Stimulated activated naive CD4-positive, alpha-beta T cell (primary cell): ENCODE data around the gene PDGFRB.

Experiments
- DNase-seq, 6 experiments: peaks; one replicate each; lab custom pipeline; 2025; lab: John Stamatoyannopoulos, UW

PDGFRB gene

GRCh38 chr5:150082374-150082773 is 73.3 kb downstream of the PDGFRB start:
- no peak for DNase-seq

- DNase-seq, result no peak
These were observed 73.9 kb downstream of the PDGFRB start for GRCh38 chr5:150081541-150082283.

GRCh38 chr5:150080696-150081435 is 74.8 kb downstream of the PDGFRB start:
- no peak for DNase-seq

- DNase-seq, result no peak
These were observed 75.7 kb downstream of the PDGFRB start for GRCh38 chr5:150079909-150080461.

DNA sequence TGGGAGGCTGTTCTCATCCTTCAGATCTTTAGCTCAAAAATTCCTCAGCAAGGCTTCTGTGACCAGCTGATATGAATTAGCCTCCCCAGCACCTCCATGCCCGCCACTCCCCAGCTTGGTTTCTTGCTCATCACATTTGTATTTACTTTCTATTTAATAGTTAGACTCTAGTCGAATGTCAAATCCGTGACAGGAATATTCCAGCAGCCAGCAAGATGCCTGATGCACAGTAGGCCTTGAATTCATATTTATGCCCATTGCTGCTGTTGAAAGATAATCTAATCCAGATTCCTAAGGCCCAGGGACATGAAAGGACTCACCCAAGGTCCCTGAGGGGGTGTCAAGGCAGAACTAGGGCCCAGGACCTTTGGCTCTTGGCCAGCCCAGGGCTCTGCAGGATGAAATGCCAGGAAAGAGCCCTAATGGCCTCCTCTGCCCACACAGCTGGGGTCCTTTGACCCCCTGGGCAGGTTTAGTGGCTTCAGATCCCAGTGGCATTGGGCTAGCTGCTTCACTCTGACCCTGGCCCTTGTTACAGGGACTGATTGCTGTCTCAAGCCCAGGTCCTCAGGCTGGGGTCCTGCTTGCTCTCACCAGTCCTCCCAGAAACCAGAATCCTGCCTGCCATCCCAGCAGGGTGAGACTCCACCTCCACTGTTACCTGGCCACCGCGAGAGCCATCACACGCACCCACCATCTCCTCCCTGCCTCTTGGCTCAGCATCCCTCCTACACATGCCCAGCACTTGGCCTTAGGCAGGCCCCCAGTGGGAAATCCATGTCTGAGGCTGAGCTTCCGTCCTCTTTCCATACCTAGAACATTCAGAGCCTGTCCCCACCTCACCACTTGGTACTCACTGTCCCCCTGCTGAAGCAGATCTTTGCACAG is 76.6 kb downstream of the PDGFRB start:
- DNase-seq, result no peak

DNA sequence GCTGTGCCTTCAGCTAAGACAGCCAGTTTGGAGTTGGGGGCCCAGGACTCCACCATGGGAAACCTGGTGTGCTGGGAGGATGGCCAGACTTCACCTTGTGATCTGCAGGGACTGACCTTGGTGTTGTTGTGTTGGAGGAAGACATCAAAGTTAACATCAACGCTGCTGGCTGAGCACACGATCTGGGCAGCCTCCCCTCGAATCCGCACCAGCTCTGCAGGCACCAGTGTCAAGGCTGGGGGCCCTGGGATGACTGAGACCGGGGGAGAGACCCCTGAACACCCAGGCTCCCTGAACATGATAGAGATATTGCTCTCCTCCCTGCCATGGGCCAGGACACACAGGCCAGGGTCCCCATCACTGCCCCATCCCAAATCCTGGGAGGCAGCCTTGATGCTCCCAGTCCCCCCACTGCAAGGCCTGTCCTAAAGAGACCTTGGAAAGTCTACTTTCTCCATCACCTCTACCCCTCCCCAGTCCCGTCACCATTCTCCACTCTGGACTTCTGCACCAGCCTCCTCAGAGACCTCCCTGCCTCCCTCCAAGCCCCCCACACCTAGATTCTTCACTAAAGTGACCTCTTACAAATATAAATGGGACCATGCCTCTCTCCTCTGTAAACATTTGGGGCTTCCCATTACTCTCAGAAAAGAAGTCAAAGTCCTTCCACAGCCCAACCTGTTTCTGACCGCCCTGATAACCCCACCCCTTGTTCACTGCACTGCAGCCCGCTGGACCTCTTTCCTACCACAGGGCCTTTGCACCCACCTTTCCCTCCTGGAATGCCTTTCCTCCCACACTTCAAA is 77.4 kb downstream of the PDGFRB start:
- no peak for DNase-seq

- DNase-seq, result no peak
These were observed 78.6 kb downstream of the PDGFRB start for GRCh38 chr5:150077060-150077459.

GRCh38 chr5:150075806-150076205 is 79.8 kb downstream of the PDGFRB start:
- no peak for DNase-seq

- DNase-seq, result no peak
These were observed 80.4 kb downstream of the PDGFRB start for GRCh38 chr5:150075233-150075632.

- DNase-seq, result no peak
These were observed 82.0 kb downstream of the PDGFRB start for GRCh38 chr5:150073677-150074076.

- no peak for DNase-seq
These were observed 82.5 kb downstream of the PDGFRB start for GRCh38 chr5:150073086-150073625.

DNA sequence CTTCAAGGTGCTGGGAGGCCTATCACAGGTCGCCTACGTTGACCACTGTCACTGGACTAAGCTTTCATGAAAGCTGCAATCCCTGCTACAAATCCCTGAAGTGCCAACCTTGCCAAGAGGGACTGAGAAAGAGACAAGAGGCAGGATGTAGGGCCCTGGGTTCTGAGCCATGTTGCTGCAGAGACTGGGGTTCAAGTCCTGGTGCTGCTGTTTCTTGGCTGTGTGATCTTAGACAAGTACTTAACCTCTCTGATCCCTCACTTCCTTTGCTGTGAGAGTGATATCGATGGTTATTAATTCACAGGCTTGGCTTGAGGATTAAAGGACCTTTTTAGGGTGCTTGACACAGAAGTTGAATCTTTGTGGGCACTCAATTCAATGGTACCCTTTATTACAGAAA is 84.8 kb downstream of the PDGFRB start:
- no peak for DNase-seq

DNA sequence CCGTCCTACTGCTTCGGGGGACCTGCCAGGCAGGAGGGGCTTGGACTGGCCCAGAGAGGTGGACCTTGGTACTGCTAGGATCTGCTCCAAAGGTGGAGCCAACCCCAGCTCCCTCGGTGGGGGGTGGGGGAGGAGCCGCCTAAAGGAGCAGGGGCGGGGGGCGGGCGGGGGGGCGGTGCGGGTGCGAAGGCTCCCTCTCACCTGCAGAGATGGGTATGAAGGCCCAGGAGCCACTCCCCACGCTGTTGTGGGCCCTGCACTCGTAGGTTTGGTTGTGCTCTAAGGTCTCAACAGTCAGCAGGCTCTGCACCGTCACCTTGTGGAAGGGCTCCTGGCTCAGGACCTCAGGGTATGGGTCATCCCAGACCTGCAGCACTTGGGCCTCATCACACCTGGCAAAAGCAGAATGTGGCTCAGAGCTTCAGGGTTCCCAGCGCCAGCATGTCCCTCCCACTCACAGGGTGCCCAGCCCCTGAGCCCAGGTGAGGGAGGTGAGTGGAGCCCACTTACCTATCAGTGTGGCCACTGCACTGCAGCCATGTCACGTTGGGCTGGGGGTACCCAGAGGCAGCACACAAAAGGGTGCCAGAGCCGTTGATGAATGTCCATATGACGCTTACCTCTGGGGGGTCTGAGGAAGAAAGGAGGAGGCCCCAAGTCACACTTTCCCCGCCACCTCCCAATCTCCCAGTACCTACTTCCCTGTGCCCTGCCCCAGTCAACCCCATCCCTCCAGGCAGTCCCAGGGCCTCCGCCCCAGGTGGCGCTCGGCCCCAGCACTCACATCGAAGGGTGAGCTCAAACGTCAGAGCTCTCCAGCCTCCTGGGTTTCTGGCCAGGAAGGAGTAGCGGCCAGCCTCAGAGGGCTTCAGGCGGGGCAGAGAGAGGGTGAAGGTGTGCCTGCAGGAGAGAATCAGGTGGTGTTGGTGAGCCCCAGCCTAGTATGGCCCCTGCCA is 85.7 kb downstream of the PDGFRB start:
- DNase-seq, result no peak

DNA sequence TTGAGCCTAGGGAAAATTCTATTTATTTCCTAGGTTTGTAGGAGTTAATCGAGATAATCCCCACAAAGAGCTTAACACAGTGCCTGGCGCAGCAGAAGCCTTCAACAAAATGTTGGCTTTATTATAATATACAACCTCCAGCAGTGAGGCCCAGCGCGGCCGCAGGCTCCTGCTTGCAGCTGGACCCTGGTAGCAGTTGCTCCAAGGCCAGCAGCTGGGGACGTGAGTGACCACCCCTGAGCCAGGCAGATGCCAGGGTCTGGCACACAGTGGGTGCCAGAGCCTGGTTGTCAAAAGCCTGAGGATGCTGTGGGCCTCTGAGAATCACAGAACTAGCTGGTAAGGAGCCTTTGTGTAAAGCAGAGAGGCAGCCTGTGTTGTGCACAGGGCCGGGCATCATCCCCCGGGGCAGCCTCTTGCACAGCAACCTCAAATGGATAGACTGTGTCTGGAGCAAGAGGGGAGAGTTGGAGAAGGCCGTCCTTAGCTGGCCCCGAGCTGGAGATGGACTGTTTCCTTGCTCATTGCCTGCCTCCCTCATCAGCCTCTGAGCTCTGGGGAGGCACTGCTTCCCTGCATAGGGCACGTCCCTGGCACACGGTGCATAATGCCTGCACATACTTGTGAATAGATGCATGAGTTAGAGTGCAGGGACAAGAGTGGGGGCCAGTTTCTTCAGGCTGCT is 86.5 kb downstream of the PDGFRB start:
- DNase-seq, result no peak

DNA sequence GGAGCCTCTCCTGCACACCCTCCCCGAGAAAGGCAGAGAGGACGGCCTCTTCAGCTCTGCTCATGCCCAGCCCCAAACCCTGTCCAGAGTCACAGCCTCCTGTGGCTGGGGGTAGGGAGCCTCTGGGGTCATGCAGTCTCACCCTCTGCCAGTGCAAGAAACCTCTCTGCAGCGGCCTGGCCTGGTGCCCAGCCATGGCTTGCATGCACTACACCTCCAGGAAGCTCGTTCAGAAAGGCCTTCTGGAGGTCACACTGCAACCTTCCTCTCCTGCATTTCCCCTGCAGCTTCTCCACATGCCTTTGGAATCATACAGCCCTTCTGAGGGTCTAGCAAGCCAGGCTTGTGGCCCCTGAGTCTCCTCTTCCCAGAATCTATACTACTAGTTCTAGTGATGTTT is 87.2 kb downstream of the PDGFRB start:
- DNase-seq, result no peak

DNA sequence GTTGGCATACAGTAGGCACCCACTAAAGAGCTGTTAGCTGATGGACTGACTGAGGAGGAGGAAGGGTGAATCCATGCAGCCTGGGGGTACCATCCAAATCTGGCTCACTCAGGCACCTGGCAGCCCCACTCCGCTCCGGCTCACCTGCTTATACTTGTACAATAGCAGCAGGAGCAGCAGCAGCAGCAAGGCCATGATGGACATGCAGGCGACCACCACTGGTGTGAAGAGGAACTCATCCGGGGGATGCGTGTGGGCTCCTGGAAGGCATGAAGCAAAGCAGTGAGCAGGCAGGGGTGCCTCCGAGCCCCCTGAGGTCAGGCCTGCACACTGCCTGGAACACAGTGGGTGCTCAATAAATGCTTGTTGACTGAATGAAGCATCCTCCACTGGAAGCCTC is 87.6 kb downstream of the PDGFRB start:
- DNase-seq, result no peak

DNA sequence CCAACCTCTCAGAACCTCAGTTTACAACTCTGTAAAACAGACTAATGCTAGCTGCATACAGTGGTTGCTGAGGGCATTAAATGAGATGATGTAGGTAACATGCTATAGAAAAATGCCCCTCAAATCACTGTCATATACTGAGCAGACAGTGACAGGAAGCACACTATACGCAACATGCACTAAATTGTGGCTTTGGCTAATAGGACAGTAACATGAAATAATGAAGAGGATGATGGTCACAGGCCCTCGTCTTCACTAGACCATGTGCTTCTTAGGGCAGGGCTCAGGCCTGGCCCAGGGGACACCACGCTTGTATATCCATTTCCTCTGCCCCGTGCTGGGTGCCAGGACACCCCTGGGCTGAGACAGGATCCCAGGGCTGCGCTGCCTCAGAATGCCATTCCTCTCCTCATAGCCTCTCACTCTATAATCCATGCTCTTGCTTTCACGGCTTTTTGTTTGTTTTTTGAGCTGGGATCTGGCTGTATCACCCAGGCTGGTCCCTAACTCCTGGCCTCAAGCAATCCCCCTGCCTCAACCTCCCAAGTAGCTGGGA is 88.2 kb downstream of the PDGFRB start:
- DNase-seq, result no peak

DNA sequence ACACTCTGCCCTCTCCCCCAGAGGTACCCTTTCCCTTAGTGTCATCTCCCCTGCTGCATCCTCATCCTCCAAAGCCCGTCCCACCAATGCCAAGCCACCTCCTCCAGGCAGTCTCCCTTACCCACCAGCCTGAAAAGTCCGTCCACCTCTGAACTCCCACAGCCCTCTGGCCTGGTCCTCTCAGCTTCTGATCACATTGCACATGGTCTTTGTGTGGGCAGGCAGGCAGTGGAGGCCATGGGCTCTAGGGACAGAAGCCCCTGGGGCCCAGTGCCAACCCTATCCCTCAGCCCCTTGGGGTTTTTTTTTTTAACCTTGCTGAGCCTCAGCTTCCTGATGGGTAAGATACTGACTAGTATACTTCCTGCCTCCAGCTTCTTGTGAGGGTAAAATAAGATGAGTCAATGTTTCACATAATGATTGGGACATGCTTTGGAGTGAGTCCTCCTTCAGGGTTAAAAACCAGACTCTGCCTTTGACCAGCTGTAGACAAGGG is 88.7 kb downstream of the PDGFRB start:
- no peak for DNase-seq

DNA sequence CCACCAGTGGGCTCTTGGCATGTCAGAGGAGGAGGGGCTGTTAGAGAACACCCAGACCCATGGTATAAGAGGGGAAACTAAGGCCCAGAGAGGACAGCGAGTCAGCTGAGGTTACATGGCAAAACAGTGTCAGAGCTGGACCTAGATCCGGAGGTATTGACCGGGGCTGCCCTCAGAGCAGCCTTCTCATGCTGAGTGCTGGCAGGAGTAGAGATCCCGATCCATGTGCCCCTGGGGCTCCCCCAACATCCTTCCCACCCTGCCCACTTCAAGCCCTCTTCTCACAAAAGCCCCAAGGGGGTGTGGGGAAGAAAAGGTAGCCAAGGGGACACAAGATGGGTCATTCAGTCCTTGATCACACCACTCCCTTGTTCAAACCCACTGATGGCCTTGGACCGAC is 89.2 kb downstream of the PDGFRB start:
- DNase-seq, result no peak
